Measurements from ENCODE around the gene URB1.

The URB1 gene

DNA sequence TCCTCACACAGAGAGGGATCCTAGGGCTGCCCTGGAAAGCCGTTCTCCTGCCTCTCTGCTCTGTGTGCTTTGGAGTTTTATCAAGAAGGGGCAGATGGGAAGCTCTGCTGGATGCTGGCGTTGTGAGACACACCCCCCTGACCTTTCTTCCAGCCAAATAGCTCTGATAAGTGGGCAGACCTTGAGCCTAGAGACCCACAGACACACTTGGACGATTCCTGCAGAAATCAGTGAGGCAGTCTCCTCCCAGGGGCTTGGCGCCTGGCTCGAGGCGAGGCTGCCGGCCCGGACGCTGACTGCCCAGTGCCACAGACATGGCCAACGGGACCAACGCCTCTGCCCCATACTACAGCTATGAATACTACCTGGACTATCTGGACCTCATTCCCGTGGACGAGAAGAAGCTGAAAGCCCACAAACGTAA, 94.1 kb downstream of the URB1 start, which contains the start of gene MRAP:
Gene MRAP, plus strand, starts transcription at position 198 of the 424 bp plus-strand sequence. Its CDS starts 117 bp downstream, at position 315.
- Histone ChIP-seq H3K4me1 (ENCODE audit: insufficient read depth, low read length, severe bottlenecking) (no peaks in the 10 kb centered on the region), H3K4me3 (ENCODE audit: low read depth, low read length, poor library complexity, severe bottlenecking) (no peak within 1 kb of the TSS), H2AFZ (ENCODE audit: low read length) (no peak within 1 kb of the TSS), H3K27ac (ENCODE audit: low read depth, low read length, poor library complexity, severe bottlenecking) (no peak within 1 kb of the TSS), H3K9me2 (ENCODE audit: low read depth, low read length) (no peaks in the 10 kb centered on the region), H3K27me3 (ENCODE audit: insufficient read depth, low read length) (no peaks in the 10 kb centered on the region), H3K9me3 (ENCODE audit: low read length) (no peaks in the 10 kb centered on the region), H3K4me2 (ENCODE audit: low read length) (no peak within 1 kb of the TSS), H3K79me2 (ENCODE audit: insufficient read depth, low read length) (no peaks in the 10 kb centered on the region), H3K9ac (ENCODE audit: low read length) (no peak within 1 kb of the TSS), H3K36me3 (ENCODE audit: insufficient read depth, low read length) (0 out of 2 replicates have a peak, but pooled peaks cover 17% of the 10 kb centered on the region), H4K20me1 (ENCODE audit: insufficient read depth, low read length) (no peaks in the 10 kb centered on the region), H3F3A (ENCODE audit: insufficient read depth, low read length) (no peaks in the 10 kb centered on the region)
- TF ChIP-seq, protein P1, sequence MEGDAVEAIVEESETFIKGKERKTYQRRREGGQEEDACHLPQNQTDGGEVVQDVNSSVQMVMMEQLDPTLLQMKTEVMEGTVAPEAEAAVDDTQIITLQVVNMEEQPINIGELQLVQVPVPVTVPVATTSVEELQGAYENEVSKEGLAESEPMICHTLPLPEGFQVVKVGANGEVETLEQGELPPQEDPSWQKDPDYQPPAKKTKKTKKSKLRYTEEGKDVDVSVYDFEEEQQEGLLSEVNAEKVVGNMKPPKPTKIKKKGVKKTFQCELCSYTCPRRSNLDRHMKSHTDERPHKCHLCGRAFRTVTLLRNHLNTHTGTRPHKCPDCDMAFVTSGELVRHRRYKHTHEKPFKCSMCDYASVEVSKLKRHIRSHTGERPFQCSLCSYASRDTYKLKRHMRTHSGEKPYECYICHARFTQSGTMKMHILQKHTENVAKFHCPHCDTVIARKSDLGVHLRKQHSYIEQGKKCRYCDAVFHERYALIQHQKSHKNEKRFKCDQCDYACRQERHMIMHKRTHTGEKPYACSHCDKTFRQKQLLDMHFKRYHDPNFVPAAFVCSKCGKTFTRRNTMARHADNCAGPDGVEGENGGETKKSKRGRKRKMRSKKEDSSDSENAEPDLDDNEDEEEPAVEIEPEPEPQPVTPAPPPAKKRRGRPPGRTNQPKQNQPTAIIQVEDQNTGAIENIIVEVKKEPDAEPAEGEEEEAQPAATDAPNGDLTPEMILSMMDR (IDR thresholded peaks at IDR 0.05; ENCODE audit: low read length) = no peak
- TF ChIP-seq EZH2 (IDR thresholded peaks at IDR 0.05; ENCODE audit: borderline replicate concordance, low read length) = no peak

GRCh38 chr21:32298148-32298559, 94.7 kb downstream of the URB1 start:
- no peaks in the 10 kb centered on the region for H3K9me2 ChIP-seq (ENCODE audit: low read depth, low read length)
- no peak overlapping the region for H3K4me2 ChIP-seq (ENCODE audit: low read length)
- H3K4me1 ChIP-seq (ENCODE audit: insufficient read depth, low read length, severe bottlenecking) = no peaks in the 10 kb centered on the region
- H3K4me3 ChIP-seq (ENCODE audit: low read depth, low read length, poor library complexity, severe bottlenecking) = no peak overlapping the region
- no peaks in the 10 kb centered on the region for H3K79me2 ChIP-seq (ENCODE audit: insufficient read depth, low read length)
- H3K27ac ChIP-seq (ENCODE audit: low read depth, low read length, poor library complexity, severe bottlenecking) = no peak overlapping the region
- TF ChIP-seq EZH2 (IDR thresholded peaks at IDR 0.05; ENCODE audit: borderline replicate concordance, low read length) = no peak
- TF ChIP-seq, protein P1 (IDR thresholded peaks at IDR 0.05; ENCODE audit: low read length) = no peak
- no peaks in the 10 kb centered on the region for H4K20me1 ChIP-seq (ENCODE audit: insufficient read depth, low read length)
- no peaks in the 10 kb centered on the region for H3K27me3 ChIP-seq (ENCODE audit: insufficient read depth, low read length)
- no peak overlapping the region for H2AFZ ChIP-seq (ENCODE audit: low read length)
- H3K36me3 ChIP-seq (ENCODE audit: insufficient read depth, low read length) = 0 out of 2 replicates have a peak, but pooled peaks cover 17% of the 10 kb centered on the region
- no peak overlapping the region for H3K9ac ChIP-seq (ENCODE audit: low read length)
- H3K9me3 ChIP-seq (ENCODE audit: low read length) = no peaks in the 10 kb centered on the region
- H3F3A ChIP-seq (ENCODE audit: insufficient read depth, low read length) = no peaks in the 10 kb centered on the region

DNA sequence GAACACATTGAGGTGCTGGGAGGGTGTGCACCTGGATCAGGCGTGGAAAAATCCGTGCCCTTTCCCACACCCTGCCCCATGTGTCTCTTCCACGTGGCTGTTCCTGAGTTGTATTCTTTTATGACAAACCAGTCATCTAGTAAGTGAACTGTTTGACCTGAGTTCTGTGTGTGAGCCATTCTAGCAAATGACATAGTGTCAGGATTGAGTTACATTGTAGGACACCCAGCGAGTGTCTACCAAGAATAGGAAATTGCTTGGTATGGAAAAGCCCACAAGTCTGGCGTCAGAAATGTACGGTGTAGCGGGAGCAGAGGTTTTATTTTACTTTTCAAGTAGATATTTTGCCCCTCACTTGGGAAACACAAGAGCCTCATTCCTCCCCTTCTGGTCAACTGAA, 95.4 kb downstream of the URB1 start:
- Histone ChIP-seq H3K36me3 (ENCODE audit: insufficient read depth, low read length) (0 out of 2 replicates have a peak, but pooled peaks cover 14% of the 10 kb centered on the region), H3K79me2 (ENCODE audit: insufficient read depth, low read length) (no peaks in the 10 kb centered on the region)
- TF ChIP-seq, protein P1 (IDR thresholded peaks at IDR 0.05; ENCODE audit: low read length) = no peak
- no peak for TF ChIP-seq EZH2 (IDR thresholded peaks at IDR 0.05; ENCODE audit: borderline replicate concordance, low read length)

More for the DNA sequence above, 95.4 kb downstream of the URB1 start:
- Histone ChIP-seq H3K4me1 (ENCODE audit: insufficient read depth, low read length, severe bottlenecking) (no peaks in the 10 kb centered on the region), H3K9me2 (ENCODE audit: low read depth, low read length) (no peaks in the 10 kb centered on the region), H3F3A (ENCODE audit: insufficient read depth, low read length) (no peaks in the 10 kb centered on the region), H3K4me3 (ENCODE audit: low read depth, low read length, poor library complexity, severe bottlenecking) (no peak overlapping the region), H3K27me3 (ENCODE audit: insufficient read depth, low read length) (no peaks in the 10 kb centered on the region), H3K27ac (ENCODE audit: low read depth, low read length, poor library complexity, severe bottlenecking) (no peak overlapping the region), H2AFZ (ENCODE audit: low read length) (no peak overlapping the region), H3K4me2 (ENCODE audit: low read length) (no peak overlapping the region), H3K9me3 (ENCODE audit: low read length) (no peaks in the 10 kb centered on the region), H3K9ac (ENCODE audit: low read length) (no peak overlapping the region), H4K20me1 (ENCODE audit: insufficient read depth, low read length) (no peaks in the 10 kb centered on the region)
